Measurements from ENCODE around the gene MRPL52.
A peak's percentile ranks its signal among the peaks of the same experiment; 100 is the strongest.

MRPL52 gene

DNA sequence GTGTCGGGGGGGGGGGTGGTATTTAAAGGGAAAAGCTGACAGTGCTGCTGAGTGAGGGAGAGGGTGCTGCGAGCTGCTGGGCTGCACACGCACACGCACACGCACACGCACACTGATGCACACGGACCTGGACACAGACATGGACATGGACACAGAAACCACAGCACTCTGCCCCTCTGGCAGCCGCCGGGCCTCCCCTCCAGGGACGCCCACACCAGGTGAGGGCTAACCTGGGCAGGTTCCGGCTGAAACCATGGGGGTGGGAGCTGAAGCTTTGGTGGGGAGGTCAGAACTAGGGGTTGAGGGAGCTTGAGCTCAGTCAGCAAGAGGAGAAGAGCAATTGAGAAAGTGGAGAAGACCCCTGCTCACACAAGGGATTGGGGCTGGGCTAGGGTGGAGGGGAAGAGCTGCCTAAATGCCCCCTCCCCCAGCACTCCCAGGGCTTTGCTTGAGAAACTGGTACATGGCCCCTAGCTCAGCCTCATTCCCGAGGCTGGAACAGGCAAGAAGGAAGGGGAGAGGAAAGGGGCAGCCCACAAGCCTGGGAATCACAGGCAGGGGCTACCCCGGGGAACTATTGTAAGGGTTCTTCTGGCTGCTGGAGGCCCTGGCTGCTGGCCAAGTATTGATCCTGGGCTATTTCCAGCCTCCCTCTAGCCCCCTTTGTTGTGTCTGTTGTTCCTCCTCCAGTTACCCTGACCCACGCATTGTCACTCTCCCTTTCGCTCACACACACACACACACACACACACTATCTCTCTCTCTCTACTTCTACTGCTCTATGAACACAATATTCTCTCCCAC, 53.7 kb downstream of the MRPL52 start, which contains the start of gene REM2:
Gene REM2, plus strand, starts transcription at position 50 of the 804 bp plus-strand sequence. Its CDS starts 66 bp downstream, at position 116.
- peak; percentile 65 for DNase-seq

DNA sequence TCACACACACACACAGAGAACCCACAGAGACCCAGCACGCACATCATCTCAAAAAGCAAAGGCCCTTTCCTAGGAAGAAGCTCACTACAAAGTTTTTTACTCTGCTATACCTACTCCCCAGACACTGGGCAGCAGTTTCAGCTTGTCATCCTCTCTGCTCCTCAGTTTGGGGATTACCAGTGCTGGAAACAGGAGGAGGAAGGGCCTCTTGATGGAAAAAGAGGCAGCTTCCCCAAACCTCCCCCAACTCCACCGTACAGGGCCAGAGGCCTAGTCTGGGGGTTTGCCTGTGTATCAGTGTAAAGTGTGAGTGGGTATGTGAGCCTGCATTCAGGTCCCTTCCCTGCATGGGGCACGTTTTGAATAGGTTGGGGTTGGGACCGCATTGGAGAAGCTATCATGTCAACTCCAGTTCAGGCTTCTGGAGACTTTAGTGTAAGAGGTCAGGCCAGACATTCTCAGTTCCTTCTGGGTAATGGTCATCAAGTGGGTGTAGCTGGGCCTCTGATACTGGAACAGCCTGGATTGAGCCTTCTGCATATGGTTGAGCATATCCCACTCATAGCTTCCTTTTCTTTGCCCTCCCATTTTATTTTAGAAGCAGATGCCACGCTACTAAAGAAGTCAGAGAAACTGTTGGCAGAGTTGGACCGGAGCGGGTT, 54.5 kb downstream of the MRPL52 start:
- no peak for DNase-seq
